Stimulated activated naive CD8-positive, alpha-beta T cell treated with anti-CD3 and anti-CD28 coated beads, Interleukin-15, Interleukin-2, amounts not matched to agents 100 ng/mL and 50 ng/mL, for 24 hours (primary cell): ENCODE data around the gene MICALL2.

ENCODE experiments used
- H3K27ac Mint-ChIP-seq: one replicate; pipeline ENCODE4 v1.8.0; 2021; ENCODE audit warnings: mild to moderate bottlenecking, mixed read lengths
- H3K27me3 Mint-ChIP-seq: one replicate; pipeline ENCODE4 v1.8.0; 2021; ENCODE audit warnings: mixed read lengths
- H3K36me3 Mint-ChIP-seq: one replicate; pipeline ENCODE4 v1.8.0; 2021; ENCODE audit warnings: low read depth, mixed read lengths
- H3K4me1 Mint-ChIP-seq: one replicate; pipeline ENCODE4 v1.8.0; 2021; ENCODE audit warnings: low read depth, mixed read lengths
- H3K4me3 Mint-ChIP-seq: one replicate; pipeline ENCODE4 v1.8.0; 2021; ENCODE audit warnings: mild to moderate bottlenecking, mixed read lengths
- H3K9me3 Mint-ChIP-seq: one replicate; pipeline ENCODE4 v1.8.0; 2021; ENCODE audit warnings: mixed read lengths

MICALL2 gene

GRCh38 chr7:1483536-1484505, 24.6 kb upstream of the MICALL2 start:
- H3K36me3 Mint-ChIP-seq = peaks cover 4% of the 10 kb centered on the region
- H3K4me3 Mint-ChIP-seq = no peak overlapping the region
- no peaks in the 10 kb centered on the region for H3K9me3 Mint-ChIP-seq
- no peaks in the 10 kb centered on the region for H3K27me3 Mint-ChIP-seq
- no peaks in the 10 kb centered on the region for H3K4me1 Mint-ChIP-seq
- no peak overlapping the region for H3K27ac Mint-ChIP-seq

GRCh38 chr7:1483079-1483478, 23.8 kb upstream of the MICALL2 start:
- no peak overlapping the region for H3K4me3 Mint-ChIP-seq
- no peaks in the 10 kb centered on the region for H3K27me3 Mint-ChIP-seq
- no peaks in the 10 kb centered on the region for H3K9me3 Mint-ChIP-seq
- H3K36me3 Mint-ChIP-seq = peaks cover 4% of the 10 kb centered on the region
- H3K27ac Mint-ChIP-seq = no peak overlapping the region
- H3K4me1 Mint-ChIP-seq = no peaks in the 10 kb centered on the region

GRCh38 chr7:1481300-1481699, 22.0 kb upstream of the MICALL2 start:
- no peak overlapping the region for H3K4me3 Mint-ChIP-seq
- H3K27me3 Mint-ChIP-seq = no peaks in the 10 kb centered on the region
- H3K9me3 Mint-ChIP-seq = no peaks in the 10 kb centered on the region
- H3K27ac Mint-ChIP-seq = no peak overlapping the region
- peaks cover 4% of the 10 kb centered on the region for H3K36me3 Mint-ChIP-seq
- H3K4me1 Mint-ChIP-seq = no peaks in the 10 kb centered on the region

- peaks cover 2% of the 10 kb centered on the region for H3K36me3 Mint-ChIP-seq
- no peaks in the 10 kb centered on the region for H3K9me3 Mint-ChIP-seq
- H3K4me1 Mint-ChIP-seq = no peaks in the 10 kb centered on the region
- H3K27ac Mint-ChIP-seq = no peak overlapping the region
- H3K27me3 Mint-ChIP-seq = no peaks in the 10 kb centered on the region
- H3K4me3 Mint-ChIP-seq = no peak overlapping the region
Observed at GRCh38 chr7:1480670-1481069, 21.4 kb upstream of the MICALL2 start.

- H3K4me3 Mint-ChIP-seq = no peak overlapping the region
- no peak overlapping the region for H3K27ac Mint-ChIP-seq
- H3K4me1 Mint-ChIP-seq = no peaks in the 10 kb centered on the region
- no peaks in the 10 kb centered on the region for H3K9me3 Mint-ChIP-seq
- no peaks in the 10 kb centered on the region for H3K36me3 Mint-ChIP-seq
- no peaks in the 10 kb centered on the region for H3K27me3 Mint-ChIP-seq
Observed at GRCh38 chr7:1479287-1479686, 20.0 kb upstream of the MICALL2 start.

GRCh38 chr7:1478480-1478879, 19.2 kb upstream of the MICALL2 start:
- Mint-ChIP-seq H3K4me3 (no peak overlapping the region), H3K4me1 (no peaks in the 10 kb centered on the region), H3K9me3 (no peaks in the 10 kb centered on the region), H3K27me3 (no peaks in the 10 kb centered on the region), H3K27ac (no peak overlapping the region), H3K36me3 (no peaks in the 10 kb centered on the region)

- Mint-ChIP-seq H3K4me1 (no peaks in the 10 kb centered on the region), H3K27me3 (no peaks in the 10 kb centered on the region), H3K27ac (no peak overlapping the region), H3K9me3 (no peaks in the 10 kb centered on the region), H3K36me3 (no peaks in the 10 kb centered on the region), H3K4me3 (no peak overlapping the region)
Observed at GRCh38 chr7:1476859-1477258, 17.6 kb upstream of the MICALL2 start.

- no peak overlapping the region for H3K27ac Mint-ChIP-seq
- no peaks in the 10 kb centered on the region for H3K27me3 Mint-ChIP-seq
- H3K4me3 Mint-ChIP-seq = no peak overlapping the region
- H3K9me3 Mint-ChIP-seq = no peaks in the 10 kb centered on the region
- no peaks in the 10 kb centered on the region for H3K4me1 Mint-ChIP-seq
- no peaks in the 10 kb centered on the region for H3K36me3 Mint-ChIP-seq
Observed at GRCh38 chr7:1475991-1476390, 16.7 kb upstream of the MICALL2 start.

GRCh38 chr7:1475393-1475792, 16.1 kb upstream of the MICALL2 start:
- no peaks in the 10 kb centered on the region for H3K4me1 Mint-ChIP-seq
- H3K4me3 Mint-ChIP-seq = no peak overlapping the region
- no peaks in the 10 kb centered on the region for H3K27me3 Mint-ChIP-seq
- no peak overlapping the region for H3K27ac Mint-ChIP-seq
- no peaks in the 10 kb centered on the region for H3K36me3 Mint-ChIP-seq
- H3K9me3 Mint-ChIP-seq = no peaks in the 10 kb centered on the region

GRCh38 chr7:1474736-1475135, 15.5 kb upstream of the MICALL2 start:
- no peak overlapping the region for H3K27ac Mint-ChIP-seq
- no peaks in the 10 kb centered on the region for H3K9me3 Mint-ChIP-seq
- H3K4me1 Mint-ChIP-seq = no peaks in the 10 kb centered on the region
- no peak overlapping the region for H3K4me3 Mint-ChIP-seq
- H3K36me3 Mint-ChIP-seq = no peaks in the 10 kb centered on the region
- H3K27me3 Mint-ChIP-seq = no peaks in the 10 kb centered on the region

- H3K36me3 Mint-ChIP-seq = no peaks in the 10 kb centered on the region
- no peak overlapping the region for H3K27ac Mint-ChIP-seq
- H3K27me3 Mint-ChIP-seq = no peaks in the 10 kb centered on the region
- H3K4me3 Mint-ChIP-seq = no peak overlapping the region
- no peaks in the 10 kb centered on the region for H3K9me3 Mint-ChIP-seq
- H3K4me1 Mint-ChIP-seq = no peaks in the 10 kb centered on the region
Observed at GRCh38 chr7:1473864-1474512, 14.7 kb upstream of the MICALL2 start.

- no peak overlapping the region for H3K27ac Mint-ChIP-seq
- no peak overlapping the region for H3K4me3 Mint-ChIP-seq
- H3K27me3 Mint-ChIP-seq = no peaks in the 10 kb centered on the region
- no peaks in the 10 kb centered on the region for H3K4me1 Mint-ChIP-seq
- H3K9me3 Mint-ChIP-seq = no peaks in the 10 kb centered on the region
- no peaks in the 10 kb centered on the region for H3K36me3 Mint-ChIP-seq
Observed at GRCh38 chr7:1470901-1471300, 11.6 kb upstream of the MICALL2 start.

GRCh38 chr7:1468643-1469298, 9.5 kb upstream of the MICALL2 start:
- H3K4me3 Mint-ChIP-seq = no peak overlapping the region
- H3K4me1 Mint-ChIP-seq = no peaks in the 10 kb centered on the region
- no peaks in the 10 kb centered on the region for H3K36me3 Mint-ChIP-seq
- H3K9me3 Mint-ChIP-seq = no peaks in the 10 kb centered on the region
- no peaks in the 10 kb centered on the region for H3K27me3 Mint-ChIP-seq
- no peak overlapping the region for H3K27ac Mint-ChIP-seq

GRCh38 chr7:1468203-1468602, 8.9 kb upstream of the MICALL2 start:
- no peaks in the 10 kb centered on the region for H3K36me3 Mint-ChIP-seq

More at GRCh38 chr7:1468203-1468602, 8.9 kb upstream of the MICALL2 start:
- no peak overlapping the region for H3K4me3 Mint-ChIP-seq
- H3K9me3 Mint-ChIP-seq = no peaks in the 10 kb centered on the region
- H3K4me1 Mint-ChIP-seq = no peaks in the 10 kb centered on the region
- no peaks in the 10 kb centered on the region for H3K27me3 Mint-ChIP-seq
- no peak overlapping the region for H3K27ac Mint-ChIP-seq
